ENCODE measurements around the gene PTPRA.
"Not testable (repeated sequence)": the region's sequence is repeated elsewhere in the genome, so short reads cannot be mapped to it uniquely, and the experiment has no call there.

DNA sequence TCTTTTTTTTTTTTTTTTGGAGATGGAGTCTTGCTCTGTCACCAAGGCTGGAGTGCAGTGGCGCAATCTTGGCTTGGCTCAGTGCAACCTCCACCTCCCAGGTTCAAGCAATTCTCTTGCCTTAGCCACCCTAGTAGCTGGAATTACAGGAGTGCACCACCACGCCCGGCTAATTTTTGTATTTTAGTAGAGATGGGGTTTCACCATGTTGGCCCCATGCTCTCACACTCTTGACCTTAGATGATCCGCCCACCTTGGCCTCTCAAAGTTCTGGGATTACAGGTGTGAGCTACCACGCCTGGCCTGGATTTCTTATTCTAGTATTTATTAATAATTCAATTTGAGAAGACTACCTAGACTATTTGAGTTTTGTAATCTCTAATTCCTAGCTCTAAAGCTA is 142.0 kb downstream of the PTPRA start:
- not testable (repeated sequence) for TF ChIP-seq CTCF (IDR thresholded peaks at IDR 0.05; ENCODE audit: poor library complexity); EZH2 (IDR thresholded peaks at IDR 0.05; ENCODE audit: borderline replicate concordance)

Measured in hepatocyte (in vitro differentiated cells).